ENCODE measurements around the gene ZNF112.
"Not testable (repeated sequence)": the region's sequence is repeated elsewhere in the genome, so short reads cannot be mapped to it uniquely, and the experiment has no call there.

The ZNF112 gene

DNA sequence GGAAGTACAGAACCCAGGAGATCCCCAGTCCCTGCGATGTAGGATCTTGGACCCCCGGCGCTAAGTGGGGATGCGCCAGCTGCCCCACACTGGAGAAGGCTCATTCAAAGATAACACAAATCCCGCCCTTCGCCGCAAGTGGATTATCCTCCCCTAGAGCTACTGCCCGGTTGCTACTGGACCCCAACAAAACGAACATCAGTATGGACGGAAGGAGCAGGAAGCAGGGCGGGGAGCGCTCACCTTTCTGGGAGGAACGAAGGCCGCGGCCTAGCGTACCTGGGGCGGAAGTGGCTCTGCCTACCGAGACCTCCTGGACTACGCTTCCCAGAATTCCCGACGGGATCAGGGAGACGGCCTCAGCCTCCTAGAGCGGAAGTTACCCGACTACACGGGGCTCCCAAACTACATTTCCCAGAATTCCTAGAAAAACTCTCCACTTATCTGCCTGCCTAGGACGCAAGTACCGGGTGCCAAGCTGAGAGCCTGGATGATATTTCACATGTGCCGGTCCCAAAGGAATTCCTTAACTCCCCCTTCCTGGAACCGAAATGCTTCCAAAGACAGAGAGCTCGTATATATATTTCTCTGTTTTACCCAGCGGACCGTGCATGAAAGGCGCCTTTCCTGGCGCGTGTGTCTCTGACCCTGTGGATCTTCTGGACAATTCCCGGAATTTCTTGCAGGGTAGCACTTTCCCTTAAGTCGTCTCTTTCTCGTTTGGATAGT is at the start of gene ZNF112:
TSS of gene ZNF112 (minus strand) at position 298 of the 729 bp plus-strand sequence. CDS start 16,141 bp downstream, outside the sequence.
- in situ Hi-C loops (cut with HindIII; ENCODE audit: low sequenced_read_pairs), result no loop called here

DNA sequence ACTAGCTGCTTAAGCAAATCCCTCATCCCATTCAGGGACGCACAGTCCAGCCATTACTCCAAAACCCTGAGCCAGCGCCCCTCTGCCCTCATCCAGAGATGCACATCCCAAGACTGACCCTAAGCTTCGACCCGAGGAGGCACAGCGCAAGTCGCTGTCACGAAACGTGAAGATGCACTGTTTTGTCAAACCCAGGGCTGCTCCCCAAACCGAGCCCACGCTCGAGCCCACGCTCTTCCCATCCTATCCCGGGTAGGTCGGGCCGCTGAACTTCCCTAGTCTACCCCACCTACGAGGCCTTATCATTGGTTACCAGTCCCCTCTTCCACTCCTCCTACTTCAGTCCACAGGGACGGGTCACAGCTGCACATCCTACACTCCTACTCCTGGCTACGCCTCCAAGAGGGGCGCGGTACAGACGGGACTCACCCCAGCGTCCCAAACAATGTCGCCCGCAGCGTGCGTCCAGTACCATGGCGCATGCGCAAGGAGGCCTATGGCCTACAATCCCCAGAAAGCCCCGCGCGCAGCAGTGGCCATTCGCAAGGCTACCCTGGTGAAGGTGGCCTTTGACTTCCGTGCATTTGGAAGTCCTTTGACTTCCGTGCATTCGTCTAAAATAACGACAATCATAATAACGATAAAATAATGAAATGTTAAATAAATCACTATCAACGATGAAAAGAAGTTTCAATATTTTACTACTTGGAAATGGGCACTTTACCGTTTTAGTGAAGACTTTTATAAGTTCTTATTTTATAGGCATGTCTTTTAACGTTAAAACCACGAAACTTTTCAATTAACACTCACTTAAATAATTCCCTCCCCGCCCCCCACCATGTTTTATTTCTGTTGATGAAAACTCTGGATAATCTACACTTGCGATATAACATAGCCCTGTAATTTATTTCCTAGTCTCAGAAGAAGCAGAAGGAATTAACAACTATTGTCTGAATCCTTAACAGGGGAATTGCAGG is 44.9 kb upstream of the ZNF112 start, which contains the start of gene ZNF285:
TSS of gene ZNF285 (minus strand) at position 470 of the 977 bp plus-strand sequence. CDS start 4,395 bp downstream, outside the sequence.
- in situ Hi-C loops (cut with HindIII; ENCODE audit: low sequenced_read_pairs), result no loop called here

DNA sequence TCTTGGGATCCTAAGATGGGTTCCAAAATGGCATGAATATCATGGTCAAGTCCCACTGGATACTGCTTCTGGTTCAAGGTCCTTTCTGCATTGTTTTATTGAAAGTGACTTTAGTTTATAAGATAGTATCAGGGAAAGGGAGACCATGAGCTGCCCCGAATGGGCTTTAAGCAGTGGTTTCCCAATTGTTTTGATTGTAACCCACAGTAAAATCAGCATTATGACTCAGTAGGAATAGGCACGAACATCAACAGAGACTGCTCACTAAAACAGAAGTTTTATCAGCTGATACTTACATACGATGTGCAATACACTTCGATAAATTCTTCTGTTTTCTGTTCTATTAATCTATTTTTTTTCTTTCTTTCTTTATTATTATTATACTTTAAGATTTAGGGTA is 32.8 kb upstream of the ZNF112 start:
- in situ Hi-C loops (cut with HindIII; ENCODE audit: low sequenced_read_pairs), result not testable (repeated sequence)

DNA sequence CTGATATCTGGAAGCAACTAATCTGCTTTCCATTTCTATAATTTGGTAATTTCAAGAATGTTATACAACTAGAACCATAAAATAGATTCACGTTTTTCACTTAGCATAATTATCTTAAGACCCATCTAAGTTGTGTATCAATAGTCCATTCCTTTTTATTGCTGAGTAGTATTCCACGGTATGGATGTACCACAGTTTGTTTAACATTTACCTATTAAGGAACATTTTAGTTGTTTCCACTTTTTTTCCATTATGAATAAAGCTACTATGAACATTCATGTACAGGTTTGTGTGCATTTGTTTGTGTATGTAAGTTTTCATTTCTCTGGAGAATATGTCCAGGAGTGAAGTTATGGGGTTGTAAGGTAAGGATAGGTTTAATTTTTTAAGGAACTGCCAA is 18.3 kb upstream of the ZNF112 start:
- in situ Hi-C loops (cut with HindIII; ENCODE audit: low sequenced_read_pairs), result no loop called here

DNA sequence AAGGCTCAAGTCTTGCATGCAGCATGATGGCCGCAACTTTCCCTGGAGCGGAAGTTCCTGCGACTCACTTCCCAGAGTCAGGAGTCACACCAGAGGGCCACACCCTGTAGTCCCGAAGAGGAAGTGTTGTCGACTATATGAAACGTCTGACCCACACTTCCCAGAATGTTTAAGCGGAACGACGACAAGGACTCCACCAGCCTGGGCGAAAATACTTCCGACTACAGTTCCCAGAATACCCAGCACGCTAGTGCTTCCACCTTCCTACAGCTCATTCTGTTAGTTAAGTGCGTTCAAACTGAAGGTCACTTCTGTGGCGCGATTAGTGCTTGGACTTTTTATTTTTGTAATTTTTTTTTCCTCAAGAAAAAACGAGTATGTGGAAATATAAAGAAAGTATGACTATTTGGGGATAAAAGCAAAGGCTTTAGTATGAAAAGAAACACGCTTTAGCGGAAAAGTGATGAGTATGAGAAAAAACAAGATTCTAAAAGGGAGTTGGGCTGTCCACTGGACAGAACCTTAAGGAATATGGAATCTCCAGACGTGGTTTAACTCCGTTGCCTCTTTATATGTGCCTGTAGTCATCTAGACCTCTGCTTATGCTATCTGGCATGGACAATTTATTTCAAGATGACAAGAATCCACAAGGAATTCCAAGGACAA is 15.5 kb upstream of the ZNF112 start:
- in situ Hi-C loops (cut with HindIII; ENCODE audit: low sequenced_read_pairs), result no loop called here

DNA sequence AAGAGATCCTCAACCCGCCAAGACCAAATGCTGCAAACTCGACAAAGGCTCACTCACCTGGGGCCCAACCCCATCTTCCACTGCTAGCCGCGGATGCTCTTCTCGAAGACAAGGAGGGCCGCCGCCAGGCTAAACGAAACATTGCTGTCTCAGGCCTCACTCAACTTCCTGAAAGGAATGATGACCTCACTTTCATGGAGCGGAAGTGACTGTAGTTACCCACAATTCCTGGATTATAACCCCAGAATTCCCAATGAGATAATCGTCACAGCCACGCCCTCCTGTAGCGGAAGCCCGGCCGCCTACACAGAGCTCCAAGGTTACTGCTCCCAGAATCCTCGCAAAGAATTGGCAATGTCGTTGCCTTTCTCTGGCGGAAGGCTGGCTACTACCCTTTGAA is 10.5 kb upstream of the ZNF112 start:
- in situ Hi-C loops (cut with HindIII; ENCODE audit: low sequenced_read_pairs), result no loop called here

DNA sequence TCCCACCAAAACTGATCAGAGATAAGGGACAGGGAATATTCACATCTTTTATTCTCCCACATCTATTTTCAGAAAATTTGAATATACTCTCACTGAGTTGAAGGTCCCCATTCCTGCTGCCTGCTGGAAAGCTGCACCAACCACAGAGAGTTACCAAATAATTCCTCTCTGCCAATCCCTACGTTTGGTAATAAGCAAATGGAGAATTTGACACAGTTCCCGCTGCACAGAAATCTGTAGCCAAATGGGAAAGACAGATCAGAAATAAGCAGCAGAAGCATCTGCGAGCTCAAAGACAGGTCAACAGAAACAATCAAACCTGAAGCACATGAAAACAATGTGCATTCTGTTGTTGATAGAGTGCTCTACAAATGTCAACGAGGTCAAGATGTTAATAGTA is 9.9 kb downstream of the ZNF112 start:
- in situ Hi-C loops (cut with HindIII; ENCODE audit: low sequenced_read_pairs), result no loop called here

DNA sequence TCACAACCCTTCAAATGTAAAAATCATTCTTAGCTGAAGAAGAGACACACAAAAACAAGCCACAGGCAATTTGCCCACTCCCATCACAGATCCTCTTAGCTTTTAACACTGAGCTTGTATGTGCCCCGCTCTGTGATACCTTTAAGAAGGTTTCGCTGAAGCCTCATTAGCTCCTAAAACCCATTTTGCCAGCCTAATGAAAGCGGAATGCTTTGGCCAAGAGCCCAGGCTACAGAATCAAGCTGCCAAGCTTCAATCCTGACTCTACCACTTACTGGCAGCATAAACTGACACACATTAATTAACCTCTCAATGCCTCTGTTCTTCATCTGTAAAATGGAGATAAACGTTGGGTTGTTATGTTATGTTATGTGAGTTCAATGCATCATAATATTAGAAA is 10.5 kb downstream of the ZNF112 start:
- in situ Hi-C loops (cut with HindIII; ENCODE audit: low sequenced_read_pairs), result no loop called here

DNA sequence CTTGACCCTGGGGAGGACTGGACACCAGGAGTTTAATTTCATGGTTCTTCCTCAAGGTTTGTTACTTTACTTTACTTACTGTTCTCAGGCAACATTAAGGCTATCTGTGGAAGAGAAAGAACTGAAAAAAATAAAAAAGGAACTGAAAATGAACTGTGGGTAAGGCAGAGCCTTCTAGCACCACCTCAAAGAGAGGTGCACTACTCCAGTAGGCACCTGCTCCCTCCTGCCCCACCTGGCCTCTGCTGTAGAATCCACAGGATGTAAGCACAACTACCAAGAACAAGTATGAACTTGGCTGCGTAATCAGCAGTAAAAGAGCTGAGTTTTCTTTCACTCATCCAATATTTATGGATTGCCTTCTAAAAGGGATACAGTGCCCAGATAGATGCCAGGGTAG is 12.2 kb downstream of the ZNF112 start:
- in situ Hi-C loops (cut with HindIII; ENCODE audit: low sequenced_read_pairs), result no loop called here

DNA sequence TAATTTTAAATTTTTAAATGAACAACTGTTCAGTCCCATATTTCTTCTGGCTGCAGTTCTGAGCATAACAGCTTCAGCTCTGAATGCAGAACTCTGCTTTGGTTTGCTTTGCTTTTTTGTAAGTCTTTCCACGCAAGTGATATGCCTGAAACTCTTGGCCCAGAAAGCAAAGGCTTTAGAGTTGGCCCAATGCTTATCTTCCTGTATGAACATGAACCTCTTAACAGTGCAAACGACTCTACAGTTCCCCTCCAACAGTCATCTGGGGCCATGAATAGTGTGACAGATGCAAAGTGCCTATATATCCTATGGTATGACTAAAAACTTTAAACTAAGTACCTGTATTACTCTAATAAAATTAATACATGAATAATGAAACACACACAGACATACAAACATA is 14.7 kb downstream of the ZNF112 start:
- in situ Hi-C loops (cut with HindIII; ENCODE audit: low sequenced_read_pairs), result no loop called here

DNA sequence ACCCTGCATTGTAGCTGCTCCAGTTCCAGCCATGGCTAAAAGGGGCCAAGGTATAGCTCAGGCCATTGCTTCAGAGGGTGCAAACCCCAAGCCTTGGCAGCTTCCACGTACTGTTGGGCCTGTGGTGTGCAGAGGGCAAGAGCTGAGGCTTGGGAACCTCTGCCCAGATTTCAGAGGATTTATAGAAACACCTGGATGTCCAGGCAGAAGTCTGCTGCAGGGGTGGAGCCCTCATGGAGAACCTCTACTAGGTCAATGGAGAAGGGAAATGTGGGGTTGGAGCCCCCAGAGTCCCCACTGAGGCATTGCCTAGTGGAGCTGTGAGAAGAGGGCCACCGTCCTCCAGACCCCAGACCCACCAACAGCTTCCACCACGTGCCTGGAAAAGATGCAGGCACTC is 21.8 kb downstream of the ZNF112 start:
- in situ Hi-C loops (cut with HindIII; ENCODE audit: low sequenced_read_pairs), result not testable (repeated sequence)

DNA sequence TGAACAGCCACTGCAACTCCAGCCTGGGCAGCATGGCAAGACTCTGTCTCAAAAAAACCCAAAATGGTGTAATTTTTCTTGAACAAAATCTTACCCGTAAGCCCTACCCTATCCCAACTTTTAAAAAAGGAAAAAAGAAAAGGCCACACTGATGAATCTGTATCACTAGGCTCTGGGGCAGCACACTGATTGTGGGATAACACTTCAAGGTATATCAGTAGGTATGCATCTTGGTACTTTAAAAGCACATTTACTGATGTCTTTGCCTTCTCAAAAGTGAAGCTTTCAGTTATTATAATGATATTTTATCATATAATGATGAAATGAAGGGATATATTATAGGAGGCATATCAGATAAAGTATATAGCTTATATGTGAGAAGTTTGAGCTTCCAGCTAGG is 24.3 kb downstream of the ZNF112 start:
- in situ Hi-C loops (cut with HindIII; ENCODE audit: low sequenced_read_pairs), result no loop called here

DNA sequence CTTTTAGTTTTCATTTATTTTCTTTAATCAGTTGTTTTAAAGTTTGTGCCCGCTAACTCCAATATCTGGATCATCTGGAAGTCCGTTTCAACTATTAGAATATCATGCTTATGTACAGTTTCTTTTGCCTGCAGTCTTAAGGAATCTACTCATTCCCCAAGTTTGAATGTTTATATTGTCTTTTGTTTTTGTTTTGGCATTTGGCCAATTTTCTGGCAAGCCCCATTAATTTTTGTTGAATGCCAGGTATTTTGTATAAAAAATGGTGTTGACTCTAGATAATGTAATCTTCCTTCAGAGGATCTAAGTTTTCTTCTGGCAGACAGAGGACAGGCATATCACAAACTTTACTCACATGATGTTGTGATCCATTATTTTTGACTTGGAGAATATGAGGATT is 40.6 kb downstream of the ZNF112 start:
- in situ Hi-C loops (cut with HindIII; ENCODE audit: low sequenced_read_pairs), result no loop called here

DNA sequence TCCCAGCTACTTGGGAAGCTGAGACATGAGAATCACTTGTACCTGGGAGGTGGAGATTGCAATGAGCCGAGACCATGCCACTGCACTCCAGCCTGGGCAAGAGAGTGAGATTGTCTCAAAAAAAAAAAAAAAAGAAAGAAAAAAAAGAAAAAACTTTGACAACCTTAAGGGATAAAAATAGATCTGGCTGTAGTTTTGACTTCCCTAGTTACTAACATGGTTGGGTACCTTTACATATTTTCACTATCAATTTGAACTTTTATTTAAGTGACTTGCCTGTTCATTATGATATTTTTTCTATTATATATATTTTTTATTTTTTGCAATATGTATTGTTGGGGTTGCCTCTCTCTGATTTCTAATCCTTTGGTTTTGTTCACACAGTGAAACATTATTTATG is 43.2 kb downstream of the ZNF112 start:
- in situ Hi-C loops (cut with HindIII; ENCODE audit: low sequenced_read_pairs), result no loop called here

DNA sequence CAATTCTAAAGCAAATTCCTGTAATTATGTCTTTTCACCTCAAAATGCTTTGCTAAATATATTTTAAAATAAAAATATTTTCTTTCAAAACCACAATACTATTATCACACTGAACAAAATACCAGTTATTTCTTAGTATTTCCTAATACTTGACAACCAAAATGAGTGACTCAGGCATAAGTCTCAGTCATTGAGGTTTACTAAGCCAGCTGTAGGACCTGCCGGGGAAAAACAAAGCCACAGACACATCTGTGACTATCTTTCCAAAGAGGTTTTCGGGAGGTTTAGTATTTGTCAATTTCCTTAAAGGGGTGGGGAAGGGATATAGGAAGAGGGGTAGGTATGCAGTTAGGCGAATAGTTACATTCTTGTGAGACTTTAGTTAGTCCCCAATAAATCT is 48.5 kb downstream of the ZNF112 start:
- in situ Hi-C loops (cut with HindIII; ENCODE audit: low sequenced_read_pairs), result no loop called here

DNA sequence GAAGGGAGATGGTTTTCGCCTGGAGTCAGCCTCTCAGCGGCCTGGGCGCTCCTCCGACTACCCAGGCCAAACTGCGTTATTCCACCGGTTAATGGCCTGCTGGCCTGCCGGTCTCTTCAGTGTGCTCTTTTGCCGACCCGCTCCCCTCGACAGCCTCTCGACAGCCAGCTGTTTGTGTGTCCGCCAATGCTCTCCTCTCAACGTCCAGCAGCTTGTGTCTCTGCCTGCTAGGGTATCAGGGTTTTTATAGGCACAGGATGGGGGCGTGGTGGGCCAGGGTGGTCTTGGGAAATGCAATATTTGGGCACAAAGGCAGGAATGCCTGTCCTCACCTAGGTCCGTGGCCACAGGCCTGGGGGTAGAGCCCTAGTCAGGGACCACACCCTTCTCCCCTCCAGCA is 50.2 kb downstream of the ZNF112 start:
- in situ Hi-C loops (cut with HindIII; ENCODE audit: low sequenced_read_pairs), result no loop called here

DNA sequence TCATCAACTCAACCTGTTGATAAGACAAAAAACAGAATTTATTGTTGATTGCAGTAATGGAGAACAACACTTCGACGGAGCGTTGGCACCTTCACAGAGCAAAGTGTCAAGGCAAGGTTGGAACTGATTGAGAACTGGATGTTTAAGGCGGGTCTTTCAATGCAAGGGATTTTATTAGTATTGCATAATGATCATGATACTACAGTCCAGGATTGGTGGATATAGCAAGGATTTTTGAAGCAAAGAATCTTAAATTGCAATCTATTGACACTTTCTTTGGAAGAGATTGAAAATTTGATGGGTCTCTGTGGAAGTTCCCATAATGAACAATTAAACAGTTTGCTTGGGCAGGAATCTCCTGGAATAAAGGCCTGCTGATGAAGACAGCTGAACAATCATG is 51.0 kb downstream of the ZNF112 start:
- in situ Hi-C loops (cut with HindIII; ENCODE audit: low sequenced_read_pairs), result no loop called here

DNA sequence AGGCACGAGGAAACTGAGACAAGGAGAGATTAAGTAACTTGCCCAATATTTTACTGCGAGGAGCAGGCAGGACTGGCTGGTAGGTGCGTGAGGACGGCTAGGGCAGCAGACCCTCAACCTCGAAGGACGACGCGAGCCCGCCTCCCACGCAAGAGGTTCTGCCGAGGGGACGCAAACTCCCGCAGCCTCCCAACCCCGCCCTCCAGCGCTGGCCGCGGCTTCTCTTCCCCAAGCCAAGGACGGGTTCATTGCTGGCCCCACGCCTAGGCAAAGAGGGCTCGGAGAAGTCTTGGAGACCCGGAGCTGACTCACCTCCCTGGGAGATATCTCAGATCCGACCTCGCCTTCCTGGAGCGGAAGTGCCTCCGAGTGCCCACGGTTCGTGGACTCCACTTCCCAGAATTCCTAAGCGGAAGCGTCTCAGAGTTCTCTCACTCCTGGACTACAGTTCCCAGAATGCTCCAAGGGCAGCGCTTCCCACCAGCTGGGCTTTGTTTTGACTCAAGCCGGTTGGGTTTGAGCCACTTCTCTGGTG is 51.8 kb downstream of the ZNF112 start, which contains the start of gene ZNF235:
TSS of gene ZNF235 (minus strand) at position 367 of the 535 bp plus-strand sequence. CDS start 1,621 bp downstream, outside the sequence.
- in situ Hi-C loops (cut with HindIII; ENCODE audit: low sequenced_read_pairs), result no loop called here

DNA sequence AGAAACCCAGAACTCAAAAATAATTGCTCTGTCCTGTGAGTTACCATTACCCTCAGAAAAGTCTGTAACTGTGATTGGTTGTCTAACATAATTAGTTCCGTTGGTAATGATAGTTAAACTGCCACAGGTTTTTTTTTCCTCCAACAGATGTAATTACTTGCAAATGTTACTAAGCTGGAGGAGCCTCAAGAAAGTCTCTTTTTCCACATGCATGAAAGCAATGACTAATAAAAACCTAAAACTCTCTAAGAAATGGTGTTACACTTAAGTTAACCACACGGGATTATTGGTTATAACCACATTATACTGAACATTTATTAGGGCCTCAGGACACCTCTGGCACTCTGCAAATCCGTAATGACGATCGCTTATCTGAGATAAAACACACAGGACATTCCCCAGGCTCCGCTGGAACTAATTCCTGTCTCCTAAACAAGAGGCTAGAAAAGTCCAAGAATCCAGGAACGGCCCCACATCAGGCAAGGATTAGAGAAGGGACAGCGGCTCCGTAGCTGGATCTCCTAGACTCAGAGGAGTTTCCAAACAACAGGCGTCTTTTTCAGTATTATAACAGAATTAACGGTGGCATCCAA is 52.4 kb downstream of the ZNF112 start:
- in situ Hi-C loops (cut with HindIII; ENCODE audit: low sequenced_read_pairs), result no loop called here

DNA sequence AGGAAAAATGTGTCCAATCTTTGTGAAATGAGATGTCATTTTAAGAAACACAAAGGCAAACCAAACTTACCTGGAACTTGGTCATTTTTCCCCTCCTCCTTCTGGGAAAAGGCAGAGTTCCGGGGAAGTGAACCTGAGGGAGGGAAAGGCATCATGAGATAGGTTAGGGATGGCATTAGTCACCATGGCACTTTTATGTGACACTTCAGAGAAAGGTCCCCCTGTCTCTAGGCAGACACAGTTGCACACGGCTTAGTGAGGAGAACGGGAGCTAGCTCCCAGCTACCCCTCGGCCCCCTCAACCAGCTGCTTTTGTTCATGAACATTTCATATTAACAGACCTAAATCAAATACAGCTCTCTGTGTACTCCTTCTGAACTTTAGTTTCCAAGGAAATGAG is 53.2 kb downstream of the ZNF112 start:
- in situ Hi-C loops (cut with HindIII; ENCODE audit: low sequenced_read_pairs), result no loop called here

DNA sequence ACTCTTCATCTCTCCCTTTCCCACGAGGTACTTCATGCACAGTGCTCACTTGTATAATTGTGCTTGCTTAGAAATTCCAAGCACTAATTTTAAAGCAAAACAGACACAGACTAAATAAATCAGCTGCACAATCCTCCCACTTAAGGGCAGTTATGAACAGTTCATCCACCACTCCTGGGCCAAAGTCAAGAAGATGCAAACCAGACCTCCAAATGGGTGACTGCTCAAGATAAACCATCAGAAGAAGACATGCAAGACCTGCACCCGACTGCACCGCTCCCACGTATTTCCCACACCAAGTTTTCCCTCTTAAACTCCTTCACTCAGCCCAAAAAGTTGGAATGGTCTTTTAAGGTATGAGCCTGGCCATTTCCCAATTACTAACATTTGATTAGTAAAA is 71.5 kb downstream of the ZNF112 start:
- in situ Hi-C loops (cut with HindIII; ENCODE audit: low sequenced_read_pairs), result no loop called here
